Urinary bladder (tissue), 4 donors: ENCODE results near the gene CAPN5. TPM values are rescaled to one million over a fixed set of nuclear protein-coding genes. Genes with fewer than 3 reads are reported as not detected.
"Not testable (repeated sequence)": the region's sequence is repeated elsewhere in the genome, so short reads cannot be mapped to it uniquely, and the experiment has no call there.

ENCODE experiments used
- DNase-seq: peaks from one replicate; pipeline ENCODE4 v3.0.0-alpha.2; 2015; ENCODE audit errors: extremely low spot score
- H3K27ac ChIP-seq: one replicate; pipeline ENCODE4 v1.5.1; 2013; ENCODE audit warnings: low read depth, mild to moderate bottlenecking, moderate library complexity
- H3K36me3 ChIP-seq: one replicate; pipeline ENCODE4 v1.6.1; 2013; ENCODE audit warnings: mild to moderate bottlenecking, moderate library complexity; ENCODE audit not compliant: insufficient read depth
- H3K4me1 ChIP-seq: one replicate; pipeline ENCODE4 v1.6.1; 2013; ENCODE audit warnings: mild to moderate bottlenecking, moderate library complexity; ENCODE audit not compliant: insufficient read depth
- H3K4me3 ChIP-seq: one replicate; pipeline ENCODE4 v1.5.1; 2013; ENCODE audit warnings: low read depth, low read length
- WGBS: extraction: QIAGEN DNeasy Blood & Tissue Kit; methylation state at CpG from one replicate; pipeline ENCODE4 v1.1.7; 2013; 5-methylcytosine and 5-hydroxymethylcytosine counted together
- polyA plus RNA-seq: library from polyadenylated mRNA; stranded (reverse); fragments of 200-250 nt; gene quantifications from one replicate; pipeline ENCODE4 v1.2.3, GENCODE V29; 2013
- total RNA-seq: library from RNA; depleted of rRNA; stranded (reverse); fragments of >200 nt; gene quantifications from one replicate; pipeline ENCODE4 v1.2.3, GENCODE V29; 2014
- donor health status: healthy with polysubstance abuse.
- donor health status: healthy.

CAPN5 gene
- total and polyA plus RNA-seq, 2 donors: 14.8 to 17.8 TPM

DNA sequence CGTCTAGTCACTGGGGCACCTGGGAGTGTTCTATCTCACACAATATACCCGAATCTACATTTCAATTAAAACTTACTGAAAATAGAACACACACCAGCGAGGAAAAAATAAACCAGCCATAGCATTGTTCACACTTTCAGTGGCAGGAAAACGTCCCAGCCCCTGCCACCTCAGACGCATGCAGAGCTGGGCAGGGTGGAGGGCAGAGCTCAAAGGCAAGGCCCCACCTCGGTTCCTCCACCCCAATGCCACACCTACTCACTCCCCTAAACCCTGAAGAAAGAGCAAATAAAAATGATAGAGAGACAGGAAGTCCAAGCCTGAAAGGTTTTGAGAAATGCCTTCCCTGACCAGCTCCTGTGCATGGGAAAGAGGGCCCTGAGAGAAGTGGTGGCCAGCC is 17.7 kb upstream of the CAPN5 start:
- Histone ChIP-seq H3K27ac (no peak overlapping the region), H3K36me3 (no peaks in the 10 kb centered on the region), H3K4me3 (no peak overlapping the region), H3K4me1 (no peaks in the 10 kb centered on the region)
- DNase-seq: no peak
- WGBS: 76% methylated on average over 6 of the region's 6 CpGs

GRCh38 chr11:77051511-77051910 is 15.3 kb upstream of the CAPN5 start:
- 84% methylated on average over 3 of the region's 3 CpGs for WGBS
- Histone ChIP-seq H3K4me3 (no peak overlapping the region), H3K27ac (no peak overlapping the region), H3K36me3 (no peaks in the 10 kb centered on the region), H3K4me1 (no peaks in the 10 kb centered on the region)
- DNase-seq: no peak

GRCh38 chr11:77052518-77052917 is 14.3 kb upstream of the CAPN5 start:
- Histone ChIP-seq H3K4me3 (no peak overlapping the region), H3K4me1 (no peaks in the 10 kb centered on the region), H3K27ac (no peak overlapping the region), H3K36me3 (no peaks in the 10 kb centered on the region)
- WGBS: 84% methylated on average over 7 of the region's 7 CpGs
- DNase-seq: no peak

DNA sequence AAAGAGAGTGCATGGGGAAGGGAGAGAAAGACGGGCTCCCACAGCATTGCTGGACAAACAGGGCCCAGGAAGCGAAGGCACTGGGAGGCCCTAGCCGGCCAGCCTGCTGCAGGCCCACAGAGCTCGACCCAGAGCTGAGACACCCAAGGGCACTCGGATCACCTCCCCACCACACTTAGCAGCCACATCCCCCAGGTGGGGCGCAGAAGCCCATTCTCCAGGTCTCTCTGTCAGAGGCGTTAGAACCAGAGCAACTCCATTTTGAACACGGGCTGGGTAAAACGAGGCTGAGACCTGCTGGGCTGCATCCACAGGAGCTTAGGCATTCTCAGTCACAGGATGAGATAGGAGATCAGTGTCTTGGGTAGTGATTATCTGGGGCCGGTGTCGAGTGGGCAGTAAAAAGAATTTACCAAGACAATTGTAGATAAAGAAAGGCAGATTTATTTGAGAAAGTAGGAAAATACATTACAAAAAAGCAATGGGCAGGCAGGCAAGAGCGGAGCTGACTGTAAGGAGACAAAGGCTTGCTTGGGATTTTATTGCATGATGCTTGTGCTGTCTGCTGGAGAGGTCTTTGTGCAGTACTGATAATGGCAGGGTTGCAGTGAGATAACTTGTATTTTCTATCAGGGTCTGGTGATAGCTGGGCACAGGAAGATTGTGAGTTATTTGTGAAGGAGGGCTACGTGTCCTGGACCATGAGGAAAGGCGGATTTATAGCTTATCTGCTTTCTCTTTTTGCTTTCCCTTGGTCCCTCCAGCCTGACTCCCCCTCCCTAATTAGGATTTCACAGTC is 13.4 kb upstream of the CAPN5 start:
- Histone ChIP-seq H3K27ac (no peak overlapping the region), H3K36me3 (no peaks in the 10 kb centered on the region), H3K4me3 (no peak overlapping the region), H3K4me1 (no peaks in the 10 kb centered on the region)
- no peak for DNase-seq
- 72% methylated on average over 14 of the region's 14 CpGs for WGBS

DNA sequence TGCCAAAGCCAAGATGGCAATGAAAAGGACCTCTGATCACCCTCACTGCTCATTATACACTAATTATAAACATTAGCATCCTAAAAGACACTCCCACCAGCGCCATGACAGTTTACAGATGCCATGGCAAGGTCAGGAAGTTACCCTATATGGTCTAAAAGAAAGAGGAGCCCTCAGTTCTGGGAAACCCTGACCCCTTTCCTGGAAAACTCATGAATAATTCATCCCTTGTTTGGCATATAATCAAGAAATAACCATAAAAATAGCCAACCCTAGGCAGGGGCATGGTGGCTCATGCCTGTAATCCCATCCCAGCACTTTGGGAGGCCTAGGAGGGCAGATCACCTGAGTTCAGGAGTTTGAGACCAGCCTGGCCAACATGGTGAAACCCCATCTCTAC is 12.7 kb upstream of the CAPN5 start:
- H3K4me3 ChIP-seq: no peak overlapping the region
- no peak for DNase-seq
- no peaks in the 10 kb centered on the region for H3K4me1 ChIP-seq
- H3K36me3 ChIP-seq: no peaks in the 10 kb centered on the region
- no peak overlapping the region for H3K27ac ChIP-seq
- 60% methylated on average over 1 of the region's 1 CpG for WGBS

GRCh38 chr11:77055101-77055561 is 11.6 kb upstream of the CAPN5 start:
- DNase-seq: no peak
- WGBS: 80% methylated on average over 2 of the region's 2 CpGs
- no peak overlapping the region for H3K27ac ChIP-seq
- no peaks in the 10 kb centered on the region for H3K4me1 ChIP-seq
- H3K36me3 ChIP-seq: no peaks in the 10 kb centered on the region
- H3K4me3 ChIP-seq: no peak overlapping the region

DNA sequence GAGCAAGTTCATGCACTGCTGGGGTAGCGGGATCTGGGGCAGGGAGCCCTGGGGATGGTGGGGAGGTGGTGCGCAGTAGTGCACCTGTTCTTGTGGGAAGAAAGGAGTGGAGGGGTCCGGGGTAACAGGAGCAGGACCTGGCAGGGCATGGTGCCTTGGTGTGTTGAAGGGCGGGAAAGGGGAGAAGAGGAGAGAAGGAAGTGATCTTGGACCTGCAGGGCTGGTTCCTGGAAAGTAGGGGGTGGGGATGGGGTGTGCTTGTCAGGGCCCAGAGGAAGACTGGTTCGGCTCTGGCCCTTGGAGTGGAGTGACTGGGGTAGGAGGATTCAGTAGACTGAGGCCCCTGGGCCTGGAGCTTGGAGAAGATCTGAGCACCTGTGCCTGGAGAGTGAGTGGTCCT is 10.9 kb upstream of the CAPN5 start:
- WGBS: 97% methylated on average over 5 of the region's 5 CpGs
- Histone ChIP-seq H3K4me3 (no peak overlapping the region), H3K27ac (no peak overlapping the region), H3K4me1 (no peaks in the 10 kb centered on the region), H3K36me3 (no peaks in the 10 kb centered on the region)
- no peak for DNase-seq

GRCh38 chr11:77056814-77057402 is 9.9 kb upstream of the CAPN5 start:
- DNase-seq: no peak
- Histone ChIP-seq H3K4me1 (no peaks in the 10 kb centered on the region), H3K4me3 (no peak overlapping the region), H3K27ac (no peak overlapping the region), H3K36me3 (no peaks in the 10 kb centered on the region)
- WGBS: 85% methylated on average over 3 of the region's 3 CpGs

GRCh38 chr11:77057938-77058474 is 8.8 kb upstream of the CAPN5 start:
- no peak overlapping the region for H3K27ac ChIP-seq
- no peaks in the 10 kb centered on the region for H3K4me1 ChIP-seq
- H3K4me3 ChIP-seq: no peak overlapping the region
- no peak for DNase-seq
- WGBS: 66% methylated on average over 9 of the region's 9 CpGs
- H3K36me3 ChIP-seq: no peaks in the 10 kb centered on the region

DNA sequence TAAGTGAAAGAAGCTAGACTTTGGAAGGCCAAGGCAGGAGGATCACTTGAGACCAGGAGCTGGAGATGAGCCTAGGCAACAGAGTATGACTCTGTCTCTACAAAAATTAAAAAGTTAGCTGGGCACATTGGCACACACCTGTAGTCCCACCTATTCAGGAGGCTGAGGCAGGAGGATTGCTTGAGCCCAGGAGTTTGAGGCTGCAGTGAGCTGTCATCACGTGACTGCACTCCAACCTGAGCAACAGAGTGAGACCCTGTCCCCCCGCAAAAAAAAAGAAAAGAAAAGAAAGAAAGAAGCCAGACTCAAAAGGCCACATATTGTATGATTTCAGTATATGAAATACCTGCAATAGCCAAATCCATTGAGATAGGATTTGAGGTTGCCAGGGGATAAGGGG is 7.9 kb upstream of the CAPN5 start:
- Histone ChIP-seq H3K27ac (no peak overlapping the region), H3K36me3 (no peaks in the 10 kb centered on the region), H3K4me3 (no peak overlapping the region), H3K4me1 (no peaks in the 10 kb centered on the region)
- DNase-seq: no peak
- WGBS: 91% methylated on average over 2 of the region's 2 CpGs

DNA sequence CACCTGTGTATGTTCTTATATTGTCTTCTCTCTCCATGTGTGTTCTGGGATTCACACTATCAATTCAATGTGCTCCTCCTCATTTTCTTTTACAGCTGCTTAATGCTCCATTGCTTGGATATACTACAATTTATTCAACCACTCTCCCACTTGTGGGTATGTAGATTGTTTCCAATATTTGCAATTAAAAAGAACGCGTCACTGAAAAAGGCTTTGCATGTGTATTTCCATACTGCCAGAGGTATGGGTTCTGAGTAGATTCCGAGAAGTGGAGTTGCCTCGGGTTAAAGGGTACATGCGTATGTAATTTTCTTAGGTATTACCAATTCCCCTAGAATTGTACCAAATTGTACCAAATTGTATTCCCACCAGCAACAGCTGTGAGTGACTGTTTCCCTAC is 7.0 kb upstream of the CAPN5 start:
- 90% methylated on average over 5 of the region's 5 CpGs for WGBS
- Histone ChIP-seq H3K36me3 (no peaks in the 10 kb centered on the region), H3K4me3 (no peak overlapping the region), H3K27ac (no peak overlapping the region), H3K4me1 (no peaks in the 10 kb centered on the region)
- no peak for DNase-seq

- H3K4me1 ChIP-seq: no peaks in the 10 kb centered on the region
- H3K27ac ChIP-seq: no peak overlapping the region
- H3K36me3 ChIP-seq: no peaks in the 10 kb centered on the region
- no peak for DNase-seq
- 87% methylated on average over 4 of the region's 4 CpGs for WGBS
- no peak overlapping the region for H3K4me3 ChIP-seq
Measured at GRCh38 chr11:77060234-77060633, 6.5 kb upstream of the CAPN5 start.

DNA sequence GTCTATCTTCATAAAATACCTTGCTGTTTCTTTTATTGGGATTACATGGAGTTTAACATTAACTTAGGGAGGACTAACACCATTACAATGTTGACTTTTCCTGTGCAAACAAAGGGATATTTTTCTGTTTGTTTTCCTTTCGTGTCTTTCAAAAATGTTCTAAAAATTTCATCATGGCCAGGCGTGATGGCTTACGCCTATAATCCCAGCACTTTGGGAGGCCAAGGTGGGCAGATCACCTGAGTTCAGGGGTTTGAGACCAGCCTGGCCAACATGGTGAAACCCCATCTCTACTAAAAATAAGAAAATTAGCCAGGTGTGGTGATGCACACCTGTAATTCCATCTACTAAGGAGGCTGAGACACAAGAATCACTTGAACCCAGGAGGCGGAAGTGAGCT is 5.5 kb upstream of the CAPN5 start:
- H3K36me3 ChIP-seq, H3K27ac ChIP-seq, DNase-seq, H3K4me3 ChIP-seq, H3K4me1 ChIP-seq: not testable (repeated sequence)
- 66% methylated on average over 4 of the region's 4 CpGs for WGBS

GRCh38 chr11:77062924-77063323 is 3.8 kb upstream of the CAPN5 start:
- Histone ChIP-seq H3K27ac (no peak overlapping the region), H3K4me1 (no peaks in the 10 kb centered on the region), H3K4me3 (no peak overlapping the region), H3K36me3 (no peaks in the 10 kb centered on the region)
- DNase-seq: no peak
